ENCODE results near the gene ZNF593.

GRCh38 chr1:26191739-26192138 lies 22.0 kb downstream of the ZNF593 start:
- no peak for TF ChIP-seq POLR2A (IDR thresholded peaks at IDR 0.05)
- no peak for TF ChIP-seq CTCF (IDR thresholded peaks at IDR 0.05)

All from uterus (tissue), 2 donors.